Aorta (tissue), 5 donors: ENCODE results near the gene CHCHD10. TPM values are rescaled to one million over a fixed set of nuclear protein-coding genes. Genes with fewer than 3 reads are reported as not detected.
A peak's percentile ranks its signal among the peaks of the same experiment; 100 is the strongest.

Experiments used
- ATAC-seq: fragments of 200-7000 bp; cut with Tn5 transposase; one replicate; pipeline ENCODE4 v1.9.1; 2022; ENCODE audit warnings: moderate library complexity; ENCODE audit not compliant: low FRiP score
- DNase-seq, 2 donors: peaks; one replicate each; pipeline ENCODE4 v3.0.0-alpha.2; 2020
- H3K27ac ChIP-seq, 2 donors: one replicate each; pipeline ENCODE4 v1.5.1; 2013; ENCODE audit warnings: low read length in 2 of 2, mild to moderate bottlenecking in 2 of 2, moderate library complexity in 2 of 2, control low read depth in 1 of 2, inconsistent platforms in 1 of 2, low read depth in 1 of 2
- H3K27me3 ChIP-seq, 2 donors: one replicate each; pipeline ENCODE4 v1.6.1; 2013; ENCODE audit warnings: control low read depth in 1 of 2, low read length in 1 of 2, mild to moderate bottlenecking in 1 of 2, moderate library complexity in 1 of 2; ENCODE audit not compliant: insufficient read depth in 2 of 2, control insufficient read depth in 1 of 2
- H3K36me3 ChIP-seq, 2 donors: one replicate each; pipeline ENCODE4 v1.6.1; 2013; ENCODE audit warnings: control low read depth in 1 of 2, low read length in 1 of 2, mild to moderate bottlenecking in 1 of 2; ENCODE audit not compliant: insufficient read depth in 2 of 2, control insufficient read depth in 1 of 2
- H3K4me1 ChIP-seq, 2 donors: one replicate each; pipeline ENCODE4 v1.6.1; 2013; ENCODE audit warnings: low read length in 2 of 2, control low read depth in 1 of 2, mild to moderate bottlenecking in 1 of 2, moderate library complexity in 1 of 2; ENCODE audit not compliant: insufficient read depth in 2 of 2, control insufficient read depth in 1 of 2
- H3K4me3 ChIP-seq, 2 donors: one replicate each; pipeline ENCODE4 v1.5.1; 2013; ENCODE audit warnings: low read length in 2 of 2, control low read depth in 1 of 2, mild to moderate bottlenecking in 1 of 2
- H3K9me3 ChIP-seq: one replicate; pipeline ENCODE4 v1.6.1; 2013; ENCODE audit warnings: mild to moderate bottlenecking, low read length; ENCODE audit not compliant: control insufficient read depth
- WGBS, 2 donors: extraction: QIAGEN DNeasy Blood & Tissue Kit; methylation state at CpG; one replicate each; pipeline ENCODE4 v1.1.7; 2013; 5-methylcytosine and 5-hydroxymethylcytosine counted together
- intact Hi-C, 2 donors: fragments of 100-400 bp; cut with DNase I; formaldehyde crosslinking; loops; one replicate each; pipeline versions ENCODE4 v1.14.2 to v1.15.0; 2022
- polyA plus RNA-seq, 2 donors: library from polyadenylated mRNA; stranded (reverse); fragments of 200-250 nt; gene quantifications; one replicate each; pipeline ENCODE4 v1.2.3, GENCODE V29; 2013
- total RNA-seq, 2 donors: library from RNA; stranded (reverse); fragmentation: NEBNext Ultra II Directional; extraction: Animal tissue kit (Norgen Biotek cat#: 25700); gene quantifications; one replicate each; pipeline ENCODE4 v1.2.1, GENCODE V29; 2021
- donor health status: healthy with polysubstance abuse.
- donor health status: Bipolar disorder and iron deficiency.
- donor health status: DM: no; HTN: no; CAD: no.
- donor health status: DM: no; HTN: no; CAD: no.
- donor health status: DM: yes; HTN: yes; CAD: no.

The CHCHD10 gene
- total and polyA plus RNA-seq, 4 donors: 30.9 to 68.4 (median 50.2) TPM

DNA sequence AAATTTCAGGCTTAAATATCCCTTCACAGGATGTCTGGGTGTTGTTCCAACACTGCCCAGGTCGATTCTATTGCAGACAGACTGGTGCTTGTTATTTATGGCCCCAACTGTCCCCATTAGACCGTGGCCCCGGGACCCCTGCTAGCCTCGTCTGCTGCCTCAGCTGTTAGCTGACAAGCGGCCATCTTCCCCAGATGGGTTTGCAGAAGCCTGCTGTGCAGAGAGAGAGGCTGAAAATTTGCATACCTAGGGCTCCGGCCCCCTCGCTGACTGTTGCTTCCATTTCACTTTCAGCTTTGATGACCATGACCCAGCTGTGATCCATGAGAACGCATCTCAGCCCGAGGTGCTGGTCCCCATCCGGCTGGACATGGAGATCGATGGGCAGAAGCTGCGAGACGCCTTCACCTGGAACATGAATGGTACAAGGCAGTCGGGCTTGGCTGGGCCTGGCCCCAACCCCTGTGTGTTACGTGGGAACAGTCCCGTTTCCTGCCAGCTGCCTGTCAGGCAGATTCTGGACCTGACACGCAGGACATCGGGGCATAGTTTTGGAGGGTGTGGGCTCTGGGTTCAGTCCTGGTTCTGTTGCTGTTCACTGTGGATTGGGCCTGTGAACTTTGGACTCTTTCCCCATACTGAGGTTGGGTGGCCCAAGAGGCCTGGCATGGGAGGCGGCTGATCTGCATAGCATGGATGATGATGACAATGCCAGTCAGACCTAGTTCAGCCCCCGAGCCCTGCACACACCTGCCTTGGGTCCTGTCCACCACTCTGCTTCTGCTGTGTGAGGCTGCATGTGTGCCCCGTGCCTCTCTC, 35.4 kb upstream of the CHCHD10 start:
- Histone ChIP-seq H3K36me3 (peaks cover 4 to 23% of the 10 kb centered on the region in 2 donors), H3K9me3 (no peaks in the 10 kb centered on the region), H3K27me3 (no peaks in the 10 kb centered on the region), H3K27ac (no peak overlapping the region), H3K4me1 (no peaks in the 10 kb centered on the region), H3K4me3 (no peak overlapping the region)
- DNase-seq: peak in 1 of 2 donors; percentile 17
- intact Hi-C loops: no loop called here
- ATAC-seq: no peak
- WGBS, 2 donors: 77 to 80% methylated on average over 21 of the region's 21 CpGs

DNA sequence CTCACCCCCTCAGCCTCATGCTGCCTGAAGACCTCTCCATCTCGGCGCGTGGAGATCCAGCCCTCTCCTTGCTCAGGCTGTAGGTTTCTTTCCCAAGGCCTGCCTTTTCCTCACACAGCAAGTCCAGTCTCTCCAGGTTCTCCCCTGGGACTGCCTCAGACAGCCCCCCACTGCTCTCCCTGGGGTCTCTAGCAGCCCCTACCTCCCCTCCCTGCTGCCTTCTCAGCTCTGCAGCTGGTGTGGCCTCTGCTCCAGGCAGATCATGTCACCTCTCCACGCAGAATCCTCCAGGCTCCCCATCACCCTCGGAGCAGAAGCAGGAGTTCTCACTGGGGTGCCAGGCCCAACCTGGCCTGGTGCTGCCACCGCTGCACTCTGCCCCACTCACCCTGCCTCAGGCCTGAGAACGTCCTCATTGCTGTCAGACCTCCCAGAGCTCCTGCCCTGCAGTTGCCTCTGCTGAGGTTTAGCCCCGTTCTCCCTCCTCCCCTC, 34.2 kb upstream of the CHCHD10 start:
- DNase-seq (peak in 1 of 2 donors; percentile 10), ATAC-seq (no peak)
- Histone ChIP-seq H3K27ac (no peak overlapping the region), H3K4me3 (no peak overlapping the region), H3K36me3 (peaks cover 4 to 21% of the 10 kb centered on the region in 2 donors), H3K9me3 (no peaks in the 10 kb centered on the region), H3K27me3 (no peaks in the 10 kb centered on the region), H3K4me1 (no peaks in the 10 kb centered on the region)
- intact Hi-C loops: no loop called here
- WGBS, 2 donors: 84 to 92% methylated on average over 8 of the region's 8 CpGs

DNA sequence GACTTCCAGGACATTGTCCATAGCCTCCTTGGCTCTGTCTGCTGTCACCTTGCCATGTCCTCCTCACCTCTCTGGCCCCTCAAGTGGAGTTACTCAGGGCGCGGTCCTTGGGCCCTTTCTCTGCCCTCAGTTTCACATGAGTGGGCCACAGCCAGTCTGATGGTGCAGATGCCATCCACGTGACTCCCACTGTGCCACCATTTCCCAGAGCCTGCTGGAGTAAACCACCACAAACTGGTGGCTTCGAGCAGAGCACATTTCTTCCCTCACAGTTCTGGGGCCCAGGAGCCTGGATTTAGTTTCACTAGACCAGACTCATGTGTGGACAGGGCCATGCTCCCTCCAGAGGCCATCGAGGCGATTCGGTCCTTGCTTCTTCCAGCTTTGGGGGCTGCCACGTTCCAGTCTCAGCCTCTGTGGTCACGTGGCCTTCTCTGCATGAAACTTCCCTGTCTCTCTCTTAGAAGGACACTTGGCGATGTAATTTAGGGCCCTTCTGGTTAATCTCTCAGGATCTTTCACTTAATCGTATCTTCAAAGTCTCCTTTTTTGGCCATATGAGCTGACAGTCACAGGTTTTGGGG, 33.6 kb upstream of the CHCHD10 start:
- Histone ChIP-seq H3K36me3 (peaks cover 4 to 20% of the 10 kb centered on the region in 2 donors), H3K9me3 (no peaks in the 10 kb centered on the region), H3K27me3 (no peaks in the 10 kb centered on the region), H3K4me1 (no peaks in the 10 kb centered on the region), H3K27ac (no peak overlapping the region), H3K4me3 (no peak overlapping the region)
- ATAC-seq: no peak
- peak in 1 of 2 donors; percentile 32 for DNase-seq
- WGBS, 2 donors: 86 to 88% methylated on average over 11 of the region's 11 CpGs
- intact Hi-C loops: no loop called here

DNA sequence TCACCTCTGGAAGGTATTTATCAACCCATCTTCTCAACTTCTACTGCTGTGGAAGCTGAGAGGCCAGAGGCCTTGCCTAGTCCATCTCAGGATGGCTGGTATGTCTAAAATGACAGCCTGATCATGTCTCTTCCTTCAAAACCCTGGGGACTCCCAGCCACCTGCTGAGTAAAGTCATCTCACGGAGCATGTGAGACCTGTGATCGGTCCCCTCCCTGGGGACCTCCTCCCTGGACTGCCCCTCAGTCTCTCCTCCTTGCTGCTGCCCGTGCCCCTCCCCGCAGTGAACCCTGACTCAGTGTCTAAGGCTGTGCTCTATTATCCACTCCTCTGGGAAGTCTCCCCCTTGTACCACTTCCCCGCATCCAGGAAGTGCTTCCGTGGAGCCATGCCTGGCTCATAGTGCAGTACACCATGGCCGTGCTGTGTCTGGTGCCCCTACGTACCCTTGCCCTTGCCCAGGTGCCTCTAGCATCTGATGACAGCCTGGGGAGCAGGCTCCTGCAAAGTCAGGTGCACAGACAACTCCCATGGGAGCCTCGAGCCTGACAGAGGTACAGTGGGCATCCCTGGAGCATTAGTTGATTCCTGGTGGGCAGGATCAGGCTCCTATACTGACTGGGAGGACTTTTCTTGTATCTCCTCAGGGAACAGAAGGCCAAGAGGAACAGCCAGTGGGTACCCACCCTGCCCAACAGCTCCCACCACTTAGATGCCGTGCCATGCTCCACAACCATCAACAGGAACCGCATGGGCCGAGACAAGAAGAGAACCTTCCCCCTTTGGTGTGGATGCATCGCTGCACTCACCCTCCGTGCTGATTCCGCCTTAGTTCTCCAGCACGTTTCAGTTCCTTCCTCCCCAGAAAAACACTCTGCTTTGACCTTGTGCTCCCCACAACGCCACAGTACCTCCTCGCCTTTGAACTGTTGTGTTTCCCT, 32.8 kb upstream of the CHCHD10 start:
- DNase-seq: peak in 1 of 2 donors; percentile 24
- no peak overlapping the region for H3K27ac ChIP-seq
- H3K36me3 ChIP-seq: peaks cover 4 to 17% of the 10 kb centered on the region in 2 donors
- ATAC-seq: no peak
- no peaks in the 10 kb centered on the region for H3K4me1 ChIP-seq
- WGBS, 2 donors: 92 to 94% methylated on average over 18 of the region's 18 CpGs
- no peaks in the 10 kb centered on the region for H3K27me3 ChIP-seq
- H3K9me3 ChIP-seq: no peaks in the 10 kb centered on the region
- intact Hi-C loops: no loop called here
- H3K4me3 ChIP-seq: no peak overlapping the region

DNA sequence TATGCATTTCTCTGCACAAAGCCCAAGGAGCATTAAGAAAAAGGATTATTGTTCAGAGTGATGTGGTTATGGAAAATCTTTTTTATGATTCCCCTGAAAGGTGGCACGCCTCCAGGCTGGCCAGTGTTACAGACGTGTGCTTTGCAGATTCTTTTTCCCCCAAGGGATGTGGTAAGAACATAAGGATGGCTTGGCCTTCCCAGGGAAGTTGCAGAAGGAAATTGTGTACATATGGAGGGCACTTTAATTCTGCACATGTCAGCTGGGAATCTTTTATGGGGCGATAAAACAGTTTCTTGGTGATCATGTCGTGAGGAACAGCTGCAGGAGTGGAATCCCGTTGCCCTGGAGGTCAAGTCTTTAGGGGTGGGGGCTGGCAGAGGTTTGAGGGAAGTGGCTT, 28.7 kb upstream of the CHCHD10 start:
- Histone ChIP-seq H3K27me3 (no peaks in the 10 kb centered on the region), H3K27ac (no peak overlapping the region), H3K4me1 (no peaks in the 10 kb centered on the region), H3K4me3 (no peak overlapping the region), H3K36me3 (peaks cover 3 to 4% of the 10 kb centered on the region in 2 donors), H3K9me3 (no peaks in the 10 kb centered on the region)
- 47 to 63% methylated on average over 5 of the region's 5 CpGs for WGBS, 2 donors
- intact Hi-C loops: no loop called here
- peak in 1 of 2 donors; percentile 17 for DNase-seq
- no peak for ATAC-seq

DNA sequence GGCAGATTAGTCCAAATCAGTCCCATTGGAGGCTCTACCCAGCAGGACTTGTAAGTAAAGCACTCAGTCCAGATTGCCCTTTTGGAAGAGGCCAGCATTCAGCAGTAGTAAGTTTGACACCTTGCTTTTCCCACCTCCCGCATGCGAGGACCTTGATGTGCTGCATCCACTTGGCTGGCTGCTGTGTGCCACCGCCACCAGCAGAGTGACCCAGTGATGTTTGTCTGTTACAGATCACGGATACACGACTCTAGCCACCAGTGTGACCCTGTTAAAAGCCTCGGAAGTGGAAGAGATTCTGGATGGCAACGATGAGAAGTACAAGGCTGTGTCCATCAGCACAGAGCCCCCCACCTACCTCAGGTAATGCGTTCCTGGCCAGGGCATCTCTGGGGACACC, 25.6 kb upstream of the CHCHD10 start:
- Histone ChIP-seq H3K4me3 (no peak overlapping the region), H3K36me3 (peaks cover 0 to 3% of the 10 kb centered on the region in 2 donors), H3K9me3 (no peaks in the 10 kb centered on the region), H3K4me1 (no peaks in the 10 kb centered on the region), H3K27ac (no peak overlapping the region), H3K27me3 (no peaks in the 10 kb centered on the region)
- no peak for ATAC-seq
- intact Hi-C loops: no loop called here
- 82 to 85% methylated on average over 8 of the region's 8 CpGs for whole genome bisulfite sequencing, 2 donors
- no peak for DNase-seq

DNA sequence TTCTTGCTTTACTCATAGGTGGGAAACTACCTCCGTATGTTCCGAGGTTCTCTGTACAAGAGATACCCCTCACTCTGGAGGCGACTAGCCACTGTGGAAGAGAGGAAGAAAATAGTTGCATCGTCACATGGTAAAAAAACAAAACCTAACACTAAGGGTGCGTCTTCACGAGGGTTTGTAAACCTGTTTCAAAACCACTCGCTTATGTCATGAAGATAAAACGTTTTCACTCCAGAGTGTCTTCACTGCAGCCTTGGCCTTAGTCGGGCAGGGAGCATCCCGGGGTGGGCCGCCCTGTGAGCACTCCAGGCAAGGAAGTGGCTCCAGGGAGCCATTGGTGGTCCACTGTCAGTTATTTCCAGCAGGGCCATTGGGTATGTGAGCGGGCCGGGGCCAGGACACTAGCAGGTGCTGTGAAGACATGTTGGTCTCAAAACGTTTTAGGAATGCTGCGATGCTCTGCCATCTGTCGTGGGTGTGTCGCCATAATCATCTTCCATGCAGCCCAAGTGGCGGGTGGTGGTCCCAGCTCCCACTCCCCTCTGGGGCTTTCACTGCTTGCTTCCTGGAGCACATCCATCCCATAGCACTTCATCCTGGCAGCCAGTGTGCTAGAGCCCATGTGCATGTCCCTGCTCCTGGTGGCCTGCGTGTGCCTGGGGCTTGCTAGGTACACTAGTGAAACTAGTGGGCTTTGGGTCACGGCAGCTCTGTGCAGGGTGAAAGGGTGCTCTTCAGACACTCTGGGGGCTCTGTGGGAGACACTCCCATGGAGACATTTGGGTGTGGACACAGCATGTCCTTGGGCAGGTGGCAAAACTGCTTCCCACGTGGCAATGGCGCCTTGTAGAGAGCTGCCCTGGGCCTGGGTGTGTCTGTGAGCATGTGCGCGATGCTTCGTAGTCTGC, 24.2 kb upstream of the CHCHD10 start:
- H3K27me3 ChIP-seq: no peaks in the 10 kb centered on the region
- DNase-seq (no peak), ATAC-seq (no peak)
- 85 to 86% methylated on average over 25 of the region's 25 CpGs for WGBS, 2 donors
- intact Hi-C loops: no loop called here
- no peaks in the 10 kb centered on the region for H3K9me3 ChIP-seq
- H3K4me3 ChIP-seq: no peak overlapping the region
- H3K36me3 ChIP-seq: peaks cover 0 to 3% of the 10 kb centered on the region in 2 donors
- no peak overlapping the region for H3K27ac ChIP-seq
- H3K4me1 ChIP-seq: no peaks in the 10 kb centered on the region
